Medulla oblongata (tissue), 1 donor: ENCODE data around the gene EHD4.

Experiments
- DNase-seq: peaks from one replicate; pipeline ENCODE4 v3.0.0-alpha.2; 2015; ENCODE audit errors: extremely low spot score

Gene EHD4

DNA sequence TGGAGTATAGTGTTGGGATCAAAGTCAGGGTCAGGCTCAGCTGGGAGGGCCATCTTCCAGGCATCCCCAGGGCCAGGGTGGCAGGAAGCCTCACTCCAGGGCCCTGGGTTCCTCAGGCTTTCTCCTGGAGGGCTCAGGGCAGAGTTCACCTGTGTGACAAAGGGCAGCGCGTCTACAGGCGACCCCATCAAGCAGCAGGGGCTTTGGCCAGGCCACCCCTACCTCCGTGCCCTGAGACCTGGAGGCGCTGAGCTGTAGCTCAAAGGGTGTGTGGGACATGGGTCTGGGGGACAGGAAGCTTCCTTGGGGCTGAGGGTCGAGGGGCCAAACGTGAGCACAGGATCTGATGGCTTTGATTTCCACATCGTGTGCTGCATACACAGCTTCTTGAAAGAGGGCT lies 91.3 kb downstream of the EHD4 start:
- no peak for DNase-seq

DNA sequence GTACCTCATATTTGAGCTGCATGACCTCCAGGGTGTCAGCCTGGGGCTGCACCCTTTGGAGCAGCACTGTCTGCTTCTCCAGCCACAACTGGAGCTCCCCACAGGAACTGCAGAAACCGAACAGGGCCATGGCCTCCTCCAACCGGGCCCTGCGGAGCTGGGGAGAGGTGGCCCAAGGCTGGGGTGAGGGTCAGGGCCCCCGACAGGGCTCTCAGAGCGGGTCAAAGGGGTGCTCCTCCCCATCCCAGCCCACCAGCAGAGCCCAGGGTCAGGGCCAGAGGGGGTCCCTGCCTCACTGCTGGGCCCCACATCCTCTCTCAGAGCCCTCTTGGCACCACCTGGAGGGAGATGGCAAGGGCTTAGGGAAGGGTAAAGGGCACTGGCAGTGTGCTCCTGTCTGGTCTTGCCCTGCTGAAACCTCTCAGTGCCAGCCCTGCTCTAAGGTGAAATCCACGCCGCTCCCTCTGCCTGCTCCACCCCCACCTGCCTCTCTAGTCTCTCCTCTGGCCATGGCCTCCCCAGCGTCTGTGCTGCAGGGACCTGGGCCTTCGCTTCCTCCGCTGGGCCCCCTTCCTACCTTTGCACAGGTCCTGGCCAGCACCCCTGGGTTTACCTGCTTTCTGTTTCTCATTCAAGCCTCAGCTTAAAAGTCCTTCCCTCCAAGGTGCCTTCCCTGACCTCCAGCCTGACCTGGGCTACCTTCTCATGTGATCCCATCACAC lies 92.0 kb downstream of the EHD4 start:
- no peak for DNase-seq

DNA sequence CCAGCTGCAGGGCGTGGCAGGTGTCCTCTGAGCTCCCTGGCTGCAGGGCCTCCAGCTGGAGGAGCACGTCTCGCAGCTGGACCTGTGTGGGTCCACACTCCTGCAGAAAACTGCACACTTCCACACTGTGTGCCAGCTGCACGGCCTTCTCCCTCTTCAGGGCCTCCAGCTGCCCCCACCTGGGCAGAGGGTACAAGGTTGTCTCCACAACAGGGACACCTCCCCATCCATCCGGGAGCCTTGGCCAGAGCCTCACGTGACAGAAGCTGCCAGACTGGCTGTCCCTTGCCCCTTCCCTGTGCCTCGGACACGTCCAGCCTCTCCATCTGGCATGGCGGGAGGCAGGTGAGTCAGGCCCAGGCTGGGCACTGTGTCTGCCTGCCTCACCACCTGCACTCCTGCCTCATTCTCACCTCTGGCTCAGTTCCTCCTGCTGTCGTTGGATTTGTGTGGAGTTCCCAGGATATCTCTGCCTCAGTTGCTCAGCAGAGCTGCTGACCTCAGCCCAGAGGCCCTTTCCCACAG lies 93.0 kb downstream of the EHD4 start:
- no peak for DNase-seq

DNA sequence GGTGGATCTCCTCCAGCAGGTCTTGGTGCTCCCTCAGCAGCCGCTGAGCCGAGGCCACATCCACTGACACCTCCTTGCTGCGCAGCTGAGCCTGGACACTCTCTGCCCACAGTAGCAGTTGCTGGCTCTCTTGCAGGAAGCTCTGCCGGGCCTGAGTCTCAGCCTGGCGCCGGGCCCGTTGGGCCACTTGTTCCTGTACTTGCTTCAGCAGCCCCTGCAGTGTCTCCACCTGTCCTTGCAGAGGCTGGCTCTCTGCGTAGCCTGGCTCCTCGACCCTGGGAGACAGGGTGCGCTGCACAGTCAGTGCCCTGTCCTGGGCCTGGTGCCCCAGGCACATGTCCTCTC lies 94.0 kb downstream of the EHD4 start:
- peak; percentile 16 for DNase-seq

DNA sequence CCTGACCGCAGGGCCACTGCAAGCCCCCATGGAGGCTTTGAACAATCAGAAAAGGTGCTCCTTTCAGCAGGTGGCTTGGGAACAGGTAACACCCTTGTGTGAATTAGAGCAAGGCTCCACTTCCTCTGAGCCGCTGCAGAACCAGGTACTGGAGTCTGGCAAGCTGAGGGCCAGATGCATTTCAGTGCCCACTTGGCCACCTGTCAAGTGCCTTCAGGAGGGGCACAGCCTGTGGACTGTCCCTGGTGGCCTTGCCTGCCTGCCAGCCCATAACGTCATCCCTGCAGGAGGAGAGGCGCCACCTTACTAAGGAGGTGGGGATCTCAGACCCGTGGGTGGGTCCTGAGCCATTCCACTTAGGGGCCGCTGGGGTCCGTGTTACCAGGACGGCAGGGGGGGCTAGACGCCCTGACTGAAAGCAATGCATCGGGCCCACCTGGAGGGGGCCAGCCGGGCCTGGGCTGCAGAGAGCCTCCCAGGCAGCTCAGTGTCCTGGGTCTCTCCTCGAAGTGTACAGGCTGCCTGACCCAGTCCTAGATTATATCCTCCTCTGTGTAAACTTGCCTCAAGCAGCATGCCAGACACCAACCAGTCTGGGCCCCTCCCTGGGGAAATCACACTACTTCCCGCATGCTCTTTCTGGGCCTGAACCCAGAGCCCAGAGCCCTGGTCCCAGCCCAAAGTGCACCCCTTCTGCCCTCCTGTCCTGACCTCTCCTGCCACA lies 94.6 kb downstream of the EHD4 start:
- no peak for DNase-seq

DNA sequence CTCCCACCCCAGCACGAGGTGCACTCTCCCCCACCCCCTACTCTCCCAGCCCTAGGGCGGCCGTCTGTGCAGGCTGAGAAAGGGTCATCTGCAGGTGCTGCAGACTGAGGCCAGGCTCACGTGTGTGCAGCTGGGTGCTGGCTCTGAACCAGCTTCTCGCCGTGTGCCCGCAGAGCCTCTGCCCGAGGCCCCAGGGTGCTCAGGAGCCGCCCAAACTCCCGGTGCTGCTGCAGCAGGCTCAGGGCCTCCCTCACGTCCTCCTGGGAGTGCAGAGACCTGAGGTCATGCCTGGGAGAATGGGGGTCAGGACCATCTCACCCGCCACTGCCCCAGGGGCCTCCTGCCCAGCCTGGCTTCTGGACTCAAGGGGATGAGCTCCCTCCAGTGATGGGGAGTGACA lies 95.7 kb downstream of the EHD4 start:
- DNase-seq, result no peak

DNA sequence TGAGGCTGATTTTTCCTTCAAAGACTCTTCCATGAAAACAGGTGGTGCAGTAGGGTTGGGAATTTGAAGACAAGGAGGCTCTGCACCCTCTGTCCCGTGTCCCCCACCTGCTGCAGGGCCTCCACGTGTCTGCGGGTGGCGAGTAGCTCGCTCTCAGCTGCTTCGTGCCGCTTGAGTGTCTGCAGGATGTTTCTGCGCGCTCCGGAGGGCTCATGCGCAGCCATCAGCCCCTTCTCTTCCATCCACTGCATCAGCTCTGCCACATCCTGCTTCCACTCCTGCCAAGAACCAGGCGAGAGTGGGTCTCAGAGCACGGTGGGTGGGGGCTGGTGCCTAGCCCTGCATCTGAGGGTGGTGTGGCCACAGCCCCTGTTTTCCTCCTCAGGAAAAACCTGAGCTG lies 96.3 kb downstream of the EHD4 start:
- DNase-seq, result no peak

DNA sequence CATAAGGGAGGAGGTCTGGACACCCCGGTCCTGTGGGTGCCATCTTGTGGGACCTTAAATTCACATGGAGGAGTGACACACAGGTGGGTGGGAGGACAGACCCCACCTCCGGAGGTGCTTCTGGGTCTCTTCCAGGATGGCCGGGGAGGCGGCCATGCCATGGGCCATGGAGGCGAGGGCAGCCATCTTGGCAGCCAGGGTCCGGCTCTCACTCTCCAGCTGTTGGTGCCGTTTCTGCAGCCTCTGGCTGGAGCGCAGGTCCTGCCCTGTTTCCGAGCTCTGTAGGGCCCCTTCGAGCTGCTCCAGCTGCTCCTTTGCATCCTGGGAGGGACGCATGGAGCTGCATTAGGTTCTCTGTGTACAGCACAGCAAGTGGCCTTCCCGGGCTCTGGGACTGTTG lies 97.6 kb downstream of the EHD4 start:
- DNase-seq, result no peak

DNA sequence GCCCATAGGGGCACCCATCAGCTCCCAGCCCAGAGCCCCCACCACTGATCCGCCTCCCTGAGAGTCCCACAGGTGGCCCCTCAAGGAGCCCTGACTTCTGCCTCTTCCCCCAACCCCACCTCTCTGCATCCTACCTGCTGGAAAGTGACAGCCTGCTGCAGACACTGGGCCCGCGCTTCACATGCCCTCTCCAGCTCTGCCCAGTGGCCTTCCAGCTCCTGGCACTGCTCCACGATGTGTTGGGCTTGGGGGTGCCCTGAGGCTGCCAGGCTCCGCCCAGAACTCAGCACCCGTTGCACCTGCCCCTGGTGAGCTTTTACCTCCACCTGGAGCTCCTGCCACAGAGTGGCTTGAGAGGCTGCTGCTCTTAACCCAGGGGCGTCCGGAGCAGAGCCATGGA lies 98.6 kb downstream of the EHD4 start:
- no peak for DNase-seq

DNA sequence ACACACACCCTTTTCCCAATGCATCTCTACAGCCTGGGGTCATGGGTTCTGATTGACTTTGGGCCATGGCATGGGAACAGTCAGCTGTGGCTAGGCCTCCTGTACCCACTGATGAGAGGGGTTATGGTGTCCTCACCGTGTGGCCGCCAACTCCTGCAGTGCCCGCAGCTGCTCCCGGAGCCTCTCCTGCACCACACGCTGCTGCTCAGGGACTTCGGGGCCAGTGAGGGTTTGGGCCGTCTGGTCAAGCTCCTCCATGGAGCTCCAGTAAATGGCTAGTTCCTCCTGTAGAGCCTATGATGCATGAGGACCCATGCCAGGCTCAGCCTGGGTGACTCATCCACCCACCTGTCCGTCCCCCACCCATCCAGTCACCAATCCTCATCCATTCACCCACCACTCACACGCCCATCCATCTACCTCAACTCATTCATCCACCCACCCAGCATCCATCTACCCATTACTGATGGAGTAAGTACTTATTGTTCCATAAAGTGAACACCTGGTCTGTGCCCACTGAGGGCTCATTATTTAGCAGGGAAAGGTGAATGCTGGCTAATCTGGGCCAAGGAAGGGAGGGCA lies 100.1 kb downstream of the EHD4 start:
- DNase-seq, result no peak

DNA sequence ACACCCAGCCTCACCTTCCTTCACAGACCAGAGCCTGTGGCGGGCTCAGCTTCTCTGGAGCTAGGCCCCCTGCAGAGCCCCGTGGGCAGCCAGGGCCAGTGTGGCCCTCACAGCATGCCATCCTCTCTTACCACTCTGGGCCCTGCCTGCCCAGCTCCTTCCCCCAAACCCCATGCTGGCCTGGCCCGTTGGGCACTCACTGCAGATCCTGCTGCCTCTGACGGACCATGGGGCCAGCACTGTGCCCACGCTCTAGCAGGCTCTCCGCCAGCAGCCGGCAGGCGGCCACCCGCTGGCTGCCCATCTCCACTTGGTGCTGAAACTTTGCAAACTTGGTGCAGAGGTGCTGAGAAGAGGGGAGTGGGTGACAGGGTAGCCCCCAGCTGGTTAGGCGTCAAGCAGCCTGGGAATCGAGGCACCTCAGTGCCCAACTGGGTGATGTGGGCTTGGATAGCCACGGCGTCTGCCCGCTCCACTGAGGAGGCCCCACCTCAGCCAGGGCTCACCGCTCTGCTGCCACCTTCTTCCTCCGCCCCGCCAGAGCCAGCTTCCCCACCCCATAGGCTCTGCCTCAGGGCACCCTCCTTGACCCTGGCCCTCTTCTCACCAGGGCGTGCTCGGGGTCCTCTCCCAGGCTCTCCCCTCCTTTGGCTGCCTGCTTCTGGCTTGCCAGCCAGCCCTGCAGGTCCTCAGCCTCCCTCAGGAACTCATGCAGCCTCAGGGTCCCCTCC lies 101.0 kb downstream of the EHD4 start:
- no peak for DNase-seq

DNA sequence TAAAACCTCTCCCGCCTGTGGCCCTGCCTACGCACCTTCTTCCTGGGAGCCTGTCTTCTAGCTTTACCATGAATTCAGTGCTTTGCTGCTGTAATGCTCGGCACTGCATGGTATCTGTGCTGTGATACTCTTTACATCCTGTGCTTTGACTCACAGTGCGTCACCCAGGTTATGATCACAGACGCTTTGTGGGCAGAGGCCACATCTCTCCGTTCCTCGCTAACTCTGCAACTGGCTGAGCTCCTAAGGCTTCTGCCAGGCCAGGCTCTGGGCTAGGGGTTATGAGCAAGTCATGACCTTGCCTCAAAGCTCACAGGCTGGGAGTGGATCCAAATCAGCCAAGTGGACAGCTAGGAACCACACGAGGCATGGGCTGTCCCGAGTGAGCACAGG lies 101.7 kb downstream of the EHD4 start:
- DNase-seq, result no peak

DNA sequence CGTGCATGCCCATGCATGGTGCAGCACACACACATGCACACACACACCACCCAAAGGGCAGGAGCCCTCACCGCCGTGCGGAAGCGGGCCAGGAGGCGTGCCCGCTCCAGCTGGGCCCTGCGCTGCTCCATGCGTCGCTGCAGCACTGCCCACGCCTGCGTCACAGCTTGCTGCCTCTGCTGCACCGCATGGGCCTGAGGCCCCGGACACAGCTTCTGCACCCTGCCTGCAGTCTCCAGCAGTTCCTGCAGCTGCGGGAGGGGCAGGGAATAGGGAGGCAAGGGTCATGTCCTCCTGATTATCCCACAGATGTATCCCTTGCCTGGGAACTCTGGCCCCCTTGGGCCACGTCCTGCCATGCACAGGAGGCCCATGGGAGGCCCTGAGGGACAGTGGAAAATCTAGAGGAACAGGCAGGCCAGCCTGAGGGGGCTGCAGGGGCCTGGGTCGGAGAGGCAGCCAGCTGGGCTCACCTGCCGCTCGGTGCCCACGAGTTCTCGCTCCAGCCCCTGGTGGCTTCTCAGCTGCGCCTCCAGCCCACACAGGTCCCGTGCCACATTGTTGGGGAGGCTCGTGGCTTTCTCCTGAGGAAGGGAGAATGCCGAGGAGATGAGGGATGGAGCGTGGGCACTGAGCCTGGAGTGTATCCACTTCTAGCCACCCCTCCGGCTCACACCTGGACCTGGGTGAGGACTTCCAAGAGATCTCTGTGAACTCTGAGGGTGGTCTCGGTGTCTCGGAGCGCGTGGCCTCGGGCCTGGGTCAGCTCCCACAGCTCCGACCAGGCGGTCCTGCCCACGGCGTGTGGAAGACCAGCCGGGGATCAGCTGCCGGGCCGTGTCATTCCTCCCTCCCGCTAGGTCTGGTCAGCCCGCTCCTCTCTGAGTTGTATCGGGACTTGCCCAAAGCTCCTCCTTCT lies 102.3 kb downstream of the EHD4 start:
- DNase-seq, result no peak

DNA sequence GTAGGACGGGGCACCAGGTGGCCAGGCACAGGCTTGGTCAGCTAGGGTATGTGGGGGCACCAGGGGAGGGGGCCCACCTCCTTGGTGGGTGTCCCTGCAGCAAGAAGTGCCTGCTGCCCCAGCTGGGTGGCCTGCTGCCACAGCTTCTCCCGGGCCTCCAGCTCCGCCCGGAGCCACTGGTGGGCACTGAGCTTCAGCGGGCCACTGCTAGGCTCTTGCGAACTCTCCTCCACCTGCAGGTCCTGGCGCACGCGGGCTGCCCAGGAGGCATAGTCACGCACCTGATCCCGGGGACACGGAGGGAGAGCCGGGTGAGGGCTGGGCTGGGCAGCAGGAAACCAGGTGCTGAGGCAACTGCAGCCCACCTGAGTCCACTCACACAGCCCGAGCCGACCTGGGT lies 104.0 kb downstream of the EHD4 start:
- no peak for DNase-seq

DNA sequence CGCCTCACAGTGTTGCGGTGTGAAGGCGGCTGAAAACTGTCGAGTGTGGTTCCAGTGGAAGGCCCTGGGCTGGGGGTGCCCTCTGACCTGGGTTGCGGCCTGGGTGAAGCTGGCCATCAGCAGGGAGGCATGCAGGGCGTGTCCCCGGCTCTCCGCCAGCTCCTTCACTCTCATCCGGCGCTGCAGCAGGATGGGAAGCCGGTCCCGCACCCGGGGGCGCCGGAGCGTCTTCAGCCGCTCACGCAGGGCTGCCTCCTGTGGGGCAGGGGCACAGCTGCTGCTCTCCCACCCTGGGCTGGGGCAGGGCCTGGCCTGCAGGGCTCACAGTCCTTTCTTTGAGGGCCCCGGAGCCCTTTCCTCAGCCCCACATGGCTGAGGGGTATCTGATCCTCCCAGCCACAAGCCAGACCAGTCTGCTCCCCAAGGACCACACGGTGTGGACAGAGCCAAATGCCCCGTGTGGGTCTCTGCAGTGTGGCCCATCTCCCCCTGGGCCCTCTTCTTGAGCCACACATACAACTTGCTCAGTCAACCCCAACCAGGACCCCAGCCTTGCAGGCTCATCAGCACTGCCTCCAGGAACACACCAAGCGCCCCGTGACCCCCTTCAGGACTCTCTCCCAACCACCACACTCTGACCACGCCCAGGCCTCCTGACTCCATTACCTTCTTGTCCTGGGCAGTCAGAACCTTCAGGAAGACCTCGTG lies 105.3 kb downstream of the EHD4 start:
- DNase-seq, result no peak

DNA sequence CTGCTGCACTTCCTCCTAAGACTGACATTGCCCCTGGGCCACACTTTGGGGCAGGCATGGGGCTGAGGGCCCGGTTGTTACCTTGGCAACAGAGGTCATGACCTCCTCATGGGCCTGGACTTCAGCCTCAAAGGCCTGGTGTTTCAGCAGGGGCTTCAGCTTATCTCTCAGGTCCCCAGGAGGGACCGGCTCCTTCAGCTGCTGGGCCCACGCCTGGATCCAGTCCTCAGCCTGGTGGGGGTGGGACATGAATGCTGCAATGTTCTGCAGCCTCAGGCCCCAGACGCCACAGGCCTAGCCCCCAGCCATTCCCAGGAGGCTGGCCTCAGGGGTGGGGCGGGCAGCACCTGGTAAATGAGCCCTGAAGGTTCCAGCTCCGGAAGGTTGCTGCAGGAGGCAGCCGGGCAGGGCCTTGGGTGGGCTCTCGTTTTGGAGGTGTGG lies 106.1 kb downstream of the EHD4 start:
- DNase-seq, result no peak

DNA sequence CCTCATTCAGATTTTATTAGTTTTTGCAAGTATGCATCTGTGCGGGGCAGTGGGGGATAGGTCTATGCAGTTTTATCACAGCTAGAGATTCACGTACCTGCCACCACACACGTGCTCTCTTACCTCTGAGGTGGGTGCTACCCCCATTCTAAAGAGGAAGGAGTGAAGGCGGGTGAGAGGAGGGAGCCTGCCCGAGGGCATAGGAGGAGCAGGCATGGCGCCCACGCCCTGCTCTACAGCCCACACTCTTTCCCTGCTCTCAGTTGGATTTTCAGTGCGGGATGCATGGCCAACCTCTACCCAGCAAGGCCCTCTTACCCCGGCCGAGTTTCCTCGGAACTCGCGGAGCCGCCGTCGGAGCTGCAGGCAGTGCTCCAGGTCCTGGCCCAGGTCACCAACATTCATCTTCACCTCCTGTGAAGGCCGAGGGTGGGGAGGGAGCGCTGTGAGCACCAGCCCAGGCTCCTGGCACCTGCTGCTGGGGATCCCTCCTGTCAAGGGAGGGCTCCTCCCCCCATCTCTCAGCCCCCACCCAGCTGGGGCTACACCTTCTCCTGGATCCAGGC lies 106.8 kb downstream of the EHD4 start:
- DNase-seq, result no peak

DNA sequence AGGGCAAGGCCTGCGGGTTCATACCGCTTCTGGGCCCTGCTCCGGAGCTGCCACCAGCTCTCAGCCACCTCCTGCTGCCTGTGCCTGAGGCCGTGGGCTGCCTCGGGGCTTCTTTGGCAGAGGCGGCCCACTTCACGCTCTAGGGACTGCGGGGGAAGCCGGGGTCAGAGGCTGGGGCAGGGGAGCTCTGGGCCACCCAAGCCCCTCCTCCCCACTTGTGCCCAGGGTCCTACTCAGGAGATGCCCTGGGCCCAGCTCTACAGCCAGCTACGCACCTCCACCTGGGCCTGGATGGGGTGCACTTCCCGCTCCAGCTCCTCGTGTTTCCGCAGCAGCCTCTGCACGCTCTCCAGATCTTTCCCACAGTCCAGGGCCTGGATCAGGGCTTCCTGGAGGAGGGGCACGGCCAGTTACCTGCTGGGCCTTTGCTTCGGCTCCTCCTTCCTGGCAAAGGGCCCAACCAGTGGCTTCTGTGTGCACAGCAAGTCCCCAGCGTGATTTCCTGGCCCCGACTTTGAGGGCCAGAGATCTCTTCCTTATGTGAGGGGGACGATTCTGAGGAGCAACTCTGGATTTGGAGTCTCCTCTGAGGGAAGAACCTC lies 109.7 kb downstream of the EHD4 start:
- no peak for DNase-seq

DNA sequence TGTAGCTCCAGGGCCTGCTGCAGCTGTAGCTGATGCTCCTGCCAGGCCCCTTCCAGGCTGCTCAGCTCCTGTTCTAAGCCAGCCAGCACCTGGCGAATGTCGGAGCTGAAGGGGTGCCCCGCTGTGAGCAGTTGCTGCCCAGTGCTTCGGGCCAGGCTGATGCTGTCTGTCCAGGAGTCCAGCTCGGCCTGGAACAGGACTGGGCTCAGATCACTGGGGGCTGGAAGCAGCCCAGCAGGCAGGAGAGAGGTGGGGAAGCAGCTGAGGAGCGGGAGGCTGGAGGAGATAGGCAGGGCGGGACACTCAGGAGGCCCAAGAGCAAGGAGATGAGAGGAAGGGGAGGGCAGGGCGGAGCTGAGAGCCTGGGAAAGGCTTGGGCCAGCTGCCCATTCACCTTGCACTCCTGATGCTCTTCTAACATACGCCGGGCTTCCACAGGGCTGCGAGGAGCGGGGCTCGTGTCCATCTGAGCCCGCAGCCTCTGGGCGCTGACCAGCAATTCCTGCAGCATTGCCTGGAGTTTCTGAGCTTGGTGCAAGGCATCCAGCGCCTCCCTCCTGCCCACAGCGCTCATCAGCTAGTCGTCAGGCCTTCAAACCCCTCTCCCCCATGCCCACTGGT lies 110.5 kb downstream of the EHD4 start:
- DNase-seq, result no peak
